H9 (cell line): ENCODE results near the gene ARHGEF33. TPM values are rescaled to one million over a fixed set of nuclear protein-coding genes. Genes with fewer than 3 reads are reported as not detected.

Experiments used
- DNase-seq: peaks from one replicate; pipeline ENCODE4 v3.0.0-alpha.2; 2017
- H2AFZ ChIP-seq: one replicate; pipeline ENCODE4 v1.6.1; 2013; ENCODE audit warnings: mild to moderate bottlenecking, low read length, control low read depth, moderate library complexity
- H2AK5ac ChIP-seq: 2 replicates; pipeline ENCODE4 v1.6.1; 2013; ENCODE audit warnings: low read length, control low read depth, mixed read lengths; ENCODE audit not compliant: insufficient read length
- H2BK120ac ChIP-seq: one replicate; pipeline ENCODE4 v1.6.1; 2013; ENCODE audit warnings: low read depth, mild to moderate bottlenecking, low read length, control low read depth, inconsistent platforms; ENCODE audit not compliant: poor library complexity, severe bottlenecking
- H2BK12ac ChIP-seq: 2 replicates; pipeline ENCODE4 v1.6.1; 2013; ENCODE audit warnings: low read length, control low read depth, mixed read lengths, low read depth; ENCODE audit not compliant: insufficient read length
- H2BK15ac ChIP-seq: 2 replicates; pipeline ENCODE4 v1.6.1; 2013; ENCODE audit warnings: low read depth, low read length, control low read depth
- H2BK20ac ChIP-seq: one replicate; pipeline ENCODE4 v1.6.1; 2013; ENCODE audit warnings: low read depth, mild to moderate bottlenecking, low read length, control low read depth, inconsistent platforms; ENCODE audit not compliant: poor library complexity, severe bottlenecking
- H2BK5ac ChIP-seq: 2 replicates; pipeline ENCODE4 v1.6.1; 2013; ENCODE audit warnings: low read length, control low read depth, mixed read lengths; ENCODE audit not compliant: insufficient read length
- H3K14ac ChIP-seq: 2 replicates; pipeline ENCODE4 v1.6.1; 2013; ENCODE audit warnings: low read length, control low read depth; ENCODE audit not compliant: insufficient read depth
- H3K18ac ChIP-seq: 2 replicates; pipeline ENCODE4 v1.6.1; 2013; ENCODE audit warnings: low read depth, mild to moderate bottlenecking, mixed read lengths, low read length, control low read depth; ENCODE audit not compliant: insufficient read length
- H3K23ac ChIP-seq: 2 replicates; pipeline ENCODE4 v1.6.1; 2013; ENCODE audit warnings: low read length, control low read depth, mixed read lengths, low read depth; ENCODE audit not compliant: insufficient read length
- H3K23me2 ChIP-seq: 2 replicates; pipeline ENCODE4 v1.6.1; 2013; ENCODE audit warnings: low read depth, mild to moderate bottlenecking, mixed read lengths, low read length, control low read depth; ENCODE audit not compliant: insufficient read length, poor library complexity, severe bottlenecking
- H3K27ac ChIP-seq: 2 replicates; pipeline ENCODE4 v1.5.1; 2013; ENCODE audit warnings: low read length, control low read depth, mixed read lengths, low read depth; ENCODE audit not compliant: insufficient read length
- H3K27me3 ChIP-seq: 2 replicates; pipeline ENCODE4 v1.6.1; 2013; ENCODE audit warnings: low read length, control low read depth, inconsistent platforms; ENCODE audit not compliant: insufficient read depth
- H3K4ac ChIP-seq: 2 replicates; pipeline ENCODE4 v1.6.1; 2013; ENCODE audit warnings: low read depth, mild to moderate bottlenecking, control low read depth, inconsistent platforms, low read length, moderate library complexity
- H3K4me1 ChIP-seq: 2 replicates; pipeline ENCODE4 v1.6.1; 2013; ENCODE audit warnings: low read length, control low read depth, inconsistent platforms; ENCODE audit not compliant: insufficient read depth
- H3K4me2 ChIP-seq: 2 replicates; pipeline ENCODE4 v1.6.1; 2013; ENCODE audit warnings: low read length, control low read depth, mixed read lengths; ENCODE audit not compliant: insufficient read length, insufficient read depth
- H3K56ac ChIP-seq: 2 replicates; pipeline ENCODE4 v1.6.1; 2013; ENCODE audit warnings: low read depth, mild to moderate bottlenecking, mixed read lengths, low read length, control low read depth; ENCODE audit not compliant: insufficient read length
- H3K79me1 ChIP-seq: 2 replicates; pipeline ENCODE4 v1.6.1; 2013; ENCODE audit warnings: low read depth, mild to moderate bottlenecking, moderate library complexity, low read length, control low read depth, inconsistent platforms; ENCODE audit not compliant: insufficient read depth, poor library complexity, severe bottlenecking
- H3K79me2 ChIP-seq: 2 replicates; pipeline ENCODE4 v1.6.1; 2013; ENCODE audit warnings: low read length, control low read depth, inconsistent platforms; ENCODE audit not compliant: insufficient read depth
- H3K9ac ChIP-seq: 2 replicates; pipeline ENCODE4 v1.6.1; 2013; ENCODE audit warnings: low read length, control low read depth, mixed read lengths; ENCODE audit not compliant: insufficient read length; ENCODE audit errors: extremely low read depth
- H3K9me3 ChIP-seq: one replicate; pipeline ENCODE4 v1.6.1; 2013; ENCODE audit warnings: low read depth, low read length, inconsistent platforms; ENCODE audit not compliant: control insufficient read depth
- H3T11ph ChIP-seq: one replicate; pipeline ENCODE4 v1.6.1; 2013; ENCODE audit warnings: mild to moderate bottlenecking, low read length, control low read depth, inconsistent platforms
- H4K20me1 ChIP-seq: one replicate; pipeline ENCODE4 v1.6.1; 2013; ENCODE audit not compliant: control insufficient read depth, insufficient read length, insufficient read depth
- H4K5ac ChIP-seq: 2 replicates; pipeline ENCODE4 v1.6.1; 2013; ENCODE audit warnings: low read depth, mild to moderate bottlenecking, mixed read lengths, low read length, control low read depth; ENCODE audit not compliant: insufficient read length
- H4K8ac ChIP-seq: replicated peaks from 2 replicates; pipeline ENCODE4 v1.6.1; 2013; ENCODE audit warnings: low read length, control low read depth, mixed read lengths, low read depth; ENCODE audit not compliant: insufficient read length
- H4K91ac ChIP-seq: 2 replicates; pipeline ENCODE4 v1.6.1; 2013; ENCODE audit warnings: low read depth, mild to moderate bottlenecking, moderate library complexity, mixed read lengths, low read length, control low read depth; ENCODE audit not compliant: insufficient read length
- H3K27ac Mint-ChIP-seq, 3 experiments: 2 replicates in 2 of 3; 3 replicates in 1 of 3; pipeline ENCODE4 v1.8.0; 2020 to 2021; ENCODE audit warnings: mixed read lengths in 3 of 3, mild to moderate bottlenecking in 1 of 3, moderate library complexity in 1 of 3
- H3K27me3 Mint-ChIP-seq: 2 replicates; pipeline ENCODE4 v1.8.0; 2021; ENCODE audit warnings: low read depth, mild to moderate bottlenecking, moderate library complexity, mixed read lengths
- H3K36me3 Mint-ChIP-seq, 3 experiments: 2 replicates in 2 of 3; 3 replicates in 1 of 3; pipeline ENCODE4 v1.8.0; 2020 to 2021; ENCODE audit warnings: low read depth in 3 of 3, mixed read lengths in 3 of 3; ENCODE audit not compliant: insufficient read depth in 1 of 3
- H3K4me1 Mint-ChIP-seq, 2 experiments: 2 replicates each; pipeline ENCODE4 v1.8.0; 2020; ENCODE audit warnings: mixed read lengths in 2 of 2
- H3K4me3 Mint-ChIP-seq, 2 experiments: 2 replicates in 1 of 2; 3 replicates in 1 of 2; pipeline ENCODE4 v1.8.0; 2020 to 2021; ENCODE audit warnings: mild to moderate bottlenecking in 2 of 2, mixed read lengths in 2 of 2, moderate library complexity in 1 of 2
- H3K9me3 Mint-ChIP-seq, 2 experiments: 2 replicates in 1 of 2; 3 replicates in 1 of 2; pipeline ENCODE4 v1.8.0; 2020; ENCODE audit warnings: mild to moderate bottlenecking in 2 of 2, mixed read lengths in 2 of 2, moderate library complexity in 1 of 2
- WGBS: extraction: QIAGEN DNeasy Blood & Tissue Kit; methylation state at CpG from one replicate; pipeline ENCODE4 v1.1.7; 2013; ENCODE audit warnings: missing lambda C conversion rate, low lambda C conversion rate, mixed read lengths; ENCODE audit not compliant: insufficient read length; ENCODE audit errors: extremely low coverage; 5-methylcytosine and 5-hydroxymethylcytosine counted together
- total RNA-seq: library from RNA; stranded (reverse); gene quantifications from 2 replicates; pipeline ENCODE4 v1.2.1, GENCODE V29; 2021
- TF ChIP-seq, protein P1 (sequence below): fragments of 200-600 bp; sonication (generic); conservative IDR thresholded peaks from 3 replicates; pipeline ENCODE4 v1.8.0; 2021; ENCODE audit warnings: antibody characterized with exemption, mild to moderate bottlenecking

Gene ARHGEF33
- total RNA-seq, 1 experiment from 2014 or later, result 0.92 TPM

DNA sequence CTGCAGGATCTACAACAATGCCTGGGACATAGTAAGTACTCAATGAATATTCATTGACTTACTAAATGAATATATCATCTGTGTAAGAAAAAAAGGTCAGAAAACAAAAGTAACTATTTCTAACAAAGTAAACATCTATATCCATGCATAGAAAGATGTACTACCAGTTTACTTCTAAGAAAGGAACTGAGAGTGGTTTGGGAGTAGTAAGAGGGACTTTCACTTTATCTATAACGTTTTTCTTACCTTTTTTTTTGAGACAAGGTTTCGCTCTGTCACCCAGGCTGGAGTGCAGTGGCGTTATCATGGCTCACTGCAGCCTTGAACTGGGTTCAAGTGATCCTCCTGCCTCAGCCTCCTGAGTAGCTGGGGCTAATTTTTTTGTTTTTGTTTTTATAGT, 39.6 kb upstream of the ARHGEF33 start:
- H3K18ac ChIP-seq, result no peak overlapping the region
- H2AFZ ChIP-seq, result no peak overlapping the region
- H3K27me3 Mint-ChIP-seq, result no peaks in the 10 kb centered on the region
- H2AK5ac ChIP-seq, result no peak overlapping the region
- H3K4me1 Mint-ChIP-seq, result no peaks in the 10 kb centered on the region
- no peak overlapping the region for H2BK20ac ChIP-seq
- no peak for DNase-seq
- no peak overlapping the region for H3T11ph ChIP-seq
- no peak overlapping the region for H4K5ac ChIP-seq
- H3K4me3 Mint-ChIP-seq, result no peak overlapping the region
- no peak overlapping the region for H3K4ac ChIP-seq
- no peak overlapping the region for H3K4me2 ChIP-seq
- H3K23ac ChIP-seq, result no peak overlapping the region
- H3K27ac Mint-ChIP-seq, result no peak overlapping the region
- no peak overlapping the region for H3K27ac ChIP-seq
- H2BK5ac ChIP-seq, result no peak overlapping the region
- no peak overlapping the region for H3K14ac ChIP-seq
- H3K9ac ChIP-seq, result no peak overlapping the region
- no peak overlapping the region for H4K91ac ChIP-seq
- H3K9me3 ChIP-seq, result no peaks in the 10 kb centered on the region
- H2BK120ac ChIP-seq, result no peak overlapping the region
- WGBS, result no CpG with 5 or more reads among the region's 3 CpGs
- H3K23me2 ChIP-seq, result no peaks in the 10 kb centered on the region
- H3K27me3 ChIP-seq, result no peaks in the 10 kb centered on the region
- H3K79me1 ChIP-seq, result no peaks in the 10 kb centered on the region
- no peaks in the 10 kb centered on the region for H4K20me1 ChIP-seq
- no peak overlapping the region for H4K8ac ChIP-seq
- no peak overlapping the region for H2BK12ac ChIP-seq
- H3K9me3 Mint-ChIP-seq, result no peaks in the 10 kb centered on the region
- H3K4me1 ChIP-seq, result no peaks in the 10 kb centered on the region
- peaks cover 5 to 55% (median 46%) of the 10 kb centered on the region in 3 experiments; a peak in 6 of 7 replicates for H3K36me3 Mint-ChIP-seq
- no peak overlapping the region for H2BK15ac ChIP-seq
- no peak overlapping the region for H3K56ac ChIP-seq
- TF ChIP-seq, protein P1, sequence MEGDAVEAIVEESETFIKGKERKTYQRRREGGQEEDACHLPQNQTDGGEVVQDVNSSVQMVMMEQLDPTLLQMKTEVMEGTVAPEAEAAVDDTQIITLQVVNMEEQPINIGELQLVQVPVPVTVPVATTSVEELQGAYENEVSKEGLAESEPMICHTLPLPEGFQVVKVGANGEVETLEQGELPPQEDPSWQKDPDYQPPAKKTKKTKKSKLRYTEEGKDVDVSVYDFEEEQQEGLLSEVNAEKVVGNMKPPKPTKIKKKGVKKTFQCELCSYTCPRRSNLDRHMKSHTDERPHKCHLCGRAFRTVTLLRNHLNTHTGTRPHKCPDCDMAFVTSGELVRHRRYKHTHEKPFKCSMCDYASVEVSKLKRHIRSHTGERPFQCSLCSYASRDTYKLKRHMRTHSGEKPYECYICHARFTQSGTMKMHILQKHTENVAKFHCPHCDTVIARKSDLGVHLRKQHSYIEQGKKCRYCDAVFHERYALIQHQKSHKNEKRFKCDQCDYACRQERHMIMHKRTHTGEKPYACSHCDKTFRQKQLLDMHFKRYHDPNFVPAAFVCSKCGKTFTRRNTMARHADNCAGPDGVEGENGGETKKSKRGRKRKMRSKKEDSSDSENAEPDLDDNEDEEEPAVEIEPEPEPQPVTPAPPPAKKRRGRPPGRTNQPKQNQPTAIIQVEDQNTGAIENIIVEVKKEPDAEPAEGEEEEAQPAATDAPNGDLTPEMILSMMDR, result no peak
- no peaks in the 10 kb centered on the region for H3K79me2 ChIP-seq
